Measurements from ENCODE around the gene TRIM46. TPM values are rescaled to one million over a fixed set of nuclear protein-coding genes. Genes with fewer than 3 reads are reported as not detected.

TRIM46 gene
- total RNA-seq, 3 donors from 2014 or later = 0.26 to 0.76 (median 0.39) TPM

DNA sequence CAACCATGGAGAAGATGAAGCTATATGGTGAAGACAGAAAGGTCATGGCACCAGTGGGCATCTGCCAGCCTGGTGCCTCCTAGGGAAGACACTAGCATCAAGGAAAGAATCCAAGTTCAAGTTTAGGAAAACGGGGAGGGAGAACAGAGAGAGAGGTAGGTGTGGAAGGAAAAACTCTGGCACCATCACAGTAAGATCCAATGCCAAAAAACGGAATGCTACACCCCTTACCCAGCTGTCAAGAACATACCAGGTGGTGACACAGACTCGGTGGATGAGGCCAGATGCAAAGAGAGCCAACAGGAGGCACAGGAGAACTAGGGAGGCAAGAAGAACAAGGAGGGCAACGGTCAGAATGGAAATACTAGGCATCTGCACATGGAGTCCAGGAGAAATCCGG is 4.1 kb upstream of the TRIM46 start:
- no peak for ATAC-seq
- Histone ChIP-seq H3K9me3 (no peaks in the 10 kb centered on the region), H3K4me1 (ENCODE audit: low read depth) (peaks cover 26% of the 10 kb centered on the region), H3K36me3 (ENCODE audit: low read depth) (no peaks in the 10 kb centered on the region), H3K4me3 (no peak overlapping the region)
- intact Hi-C loops (cut with DNase I, micrococcal nuclease) = loop anchor here (2.0 to 10.0 kb wide), 3 partner anchors 55 to 77 kb away; no protein-coding TSS in a partner anchor
- no peak for DNase-seq
- TF ChIP-seq, protein P1, sequence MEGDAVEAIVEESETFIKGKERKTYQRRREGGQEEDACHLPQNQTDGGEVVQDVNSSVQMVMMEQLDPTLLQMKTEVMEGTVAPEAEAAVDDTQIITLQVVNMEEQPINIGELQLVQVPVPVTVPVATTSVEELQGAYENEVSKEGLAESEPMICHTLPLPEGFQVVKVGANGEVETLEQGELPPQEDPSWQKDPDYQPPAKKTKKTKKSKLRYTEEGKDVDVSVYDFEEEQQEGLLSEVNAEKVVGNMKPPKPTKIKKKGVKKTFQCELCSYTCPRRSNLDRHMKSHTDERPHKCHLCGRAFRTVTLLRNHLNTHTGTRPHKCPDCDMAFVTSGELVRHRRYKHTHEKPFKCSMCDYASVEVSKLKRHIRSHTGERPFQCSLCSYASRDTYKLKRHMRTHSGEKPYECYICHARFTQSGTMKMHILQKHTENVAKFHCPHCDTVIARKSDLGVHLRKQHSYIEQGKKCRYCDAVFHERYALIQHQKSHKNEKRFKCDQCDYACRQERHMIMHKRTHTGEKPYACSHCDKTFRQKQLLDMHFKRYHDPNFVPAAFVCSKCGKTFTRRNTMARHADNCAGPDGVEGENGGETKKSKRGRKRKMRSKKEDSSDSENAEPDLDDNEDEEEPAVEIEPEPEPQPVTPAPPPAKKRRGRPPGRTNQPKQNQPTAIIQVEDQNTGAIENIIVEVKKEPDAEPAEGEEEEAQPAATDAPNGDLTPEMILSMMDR (IDR thresholded peaks at IDR 0.05) = no peak

DNA sequence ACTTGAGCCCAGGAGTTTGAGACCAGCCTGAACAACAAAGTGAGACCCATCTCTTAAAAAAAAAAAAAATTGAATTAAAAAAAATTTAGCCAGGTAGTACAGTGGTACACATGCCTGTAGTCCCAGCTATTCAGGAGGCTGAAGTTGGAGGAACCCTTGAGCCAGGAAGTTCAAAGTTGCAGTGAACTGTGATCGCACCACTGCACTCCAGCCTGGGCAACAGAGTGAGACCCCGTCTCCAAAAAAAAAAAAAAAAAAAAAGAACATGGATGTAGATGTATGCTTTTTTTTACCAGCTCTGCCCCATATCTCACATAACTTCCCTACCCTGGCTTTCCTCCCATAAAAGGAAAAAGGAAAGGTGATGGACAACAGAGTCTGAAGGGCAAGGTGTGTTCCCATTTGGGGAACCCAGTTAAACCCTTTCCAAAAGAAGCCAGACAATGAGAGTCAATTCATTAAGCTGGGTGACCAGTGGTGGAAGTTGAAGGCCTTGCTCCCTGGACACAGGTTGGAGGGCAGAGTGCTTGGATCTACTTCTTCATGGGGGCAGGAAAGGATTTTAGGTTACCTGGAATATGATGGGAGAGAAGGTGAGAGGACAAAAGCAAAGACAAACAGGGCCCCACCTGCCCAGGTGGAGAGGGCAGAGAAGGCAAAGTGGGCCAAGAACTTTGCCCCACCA is 3.4 kb upstream of the TRIM46 start:
- intact Hi-C loops (cut with DNase I, micrococcal nuclease) = loop anchor here in 1 of 2 donors (10.0 kb wide), 1 partner anchor 55 kb away; no protein-coding TSS in a partner anchor
- no peak overlapping the region for H3K4me3 ChIP-seq
- DNase-seq = no peak
- H3K4me1 ChIP-seq (ENCODE audit: low read depth) = peaks cover 26% of the 10 kb centered on the region
- no peaks in the 10 kb centered on the region for H3K9me3 ChIP-seq
- no peaks in the 10 kb centered on the region for H3K36me3 ChIP-seq (ENCODE audit: low read depth)
- TF ChIP-seq, protein P1 (IDR thresholded peaks at IDR 0.05) = no peak
- no peak for ATAC-seq

DNA sequence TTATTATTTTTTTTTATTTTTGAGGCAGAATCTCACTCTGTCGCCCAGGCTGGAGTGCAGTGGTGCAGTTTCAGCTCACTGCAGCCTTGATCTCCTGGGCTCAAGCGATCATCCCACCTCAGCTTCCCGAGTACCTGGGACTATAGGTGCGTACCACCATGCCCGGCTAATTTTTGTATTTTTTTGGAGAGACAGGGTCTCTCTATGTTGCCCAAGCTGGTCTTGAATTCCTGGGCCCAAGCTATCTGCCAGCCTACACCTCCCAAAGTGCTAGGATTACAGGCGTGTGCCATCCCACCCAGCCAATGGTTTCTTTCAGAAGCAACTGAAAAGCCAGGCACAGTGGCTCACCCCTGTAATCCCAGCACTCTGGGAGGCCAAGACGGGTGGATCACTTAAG is 2.8 kb upstream of the TRIM46 start:
- Histone ChIP-seq H3K9me3 (no peaks in the 10 kb centered on the region), H3K4me1 (ENCODE audit: low read depth) (peaks cover 26% of the 10 kb centered on the region), H3K36me3 (ENCODE audit: low read depth) (no peaks in the 10 kb centered on the region), H3K4me3 (no peak overlapping the region)
- intact Hi-C loops (cut with DNase I, micrococcal nuclease) = loop anchor here in 1 of 2 donors (10.0 kb wide), 1 partner anchor 54 kb away; no protein-coding TSS in a partner anchor
- DNase-seq = no peak
- TF ChIP-seq, protein P1 (IDR thresholded peaks at IDR 0.05) = no peak
- ATAC-seq = no peak

DNA sequence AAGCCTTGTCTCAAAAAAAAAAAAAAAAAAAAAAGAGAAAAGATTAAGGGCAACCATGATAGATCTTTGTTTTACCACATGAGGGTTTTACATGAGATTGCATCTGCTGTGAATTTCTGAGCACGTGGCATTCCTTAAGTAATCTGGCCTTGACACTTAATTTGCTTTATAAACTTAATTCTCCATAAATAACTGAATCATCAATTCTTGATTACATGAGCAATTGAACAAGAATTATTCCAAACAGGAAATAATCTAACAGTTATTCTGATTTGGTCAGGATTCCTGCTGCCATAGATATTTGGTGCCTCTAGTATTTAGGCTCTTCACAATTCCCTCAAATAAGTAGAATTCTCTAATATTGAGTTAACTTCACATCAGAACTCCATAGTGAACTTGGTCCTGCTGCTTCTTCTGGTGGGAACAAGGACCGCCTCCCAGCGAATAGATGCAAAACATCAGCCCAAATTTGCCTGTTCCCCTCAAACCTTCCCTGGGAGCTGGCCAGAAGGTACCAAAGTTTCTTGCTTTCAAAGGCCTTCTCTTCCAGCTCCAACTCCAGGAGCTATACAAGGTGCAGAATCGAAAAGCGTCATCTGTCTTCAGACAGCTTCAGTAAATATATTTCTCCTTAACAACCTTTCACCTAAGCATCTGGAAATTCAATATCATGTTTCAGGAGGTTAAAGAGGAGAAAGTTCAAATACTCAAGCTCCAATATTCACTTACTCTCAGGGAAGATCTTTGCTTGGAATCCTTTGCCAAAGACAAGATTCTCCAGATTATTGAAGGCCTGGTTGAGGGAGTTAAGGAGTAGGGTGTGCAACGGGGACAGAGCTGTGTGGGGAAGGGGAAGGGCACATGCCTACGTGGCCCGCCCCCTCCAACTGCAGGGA is 1.6 kb upstream of the TRIM46 start:
- ATAC-seq = peak; percentile 11
- TF ChIP-seq, protein P1 (IDR thresholded peaks at IDR 0.05) = no peak
- Histone ChIP-seq H3K36me3 (ENCODE audit: low read depth) (no peaks in the 10 kb centered on the region), H3K4me1 (ENCODE audit: low read depth) (peaks cover 33% of the 10 kb centered on the region), H3K4me3 (peak overlapping the region; percentile 61), H3K9me3 (no peaks in the 10 kb centered on the region)
- DNase-seq = no peak
- intact Hi-C loops (cut with DNase I, micrococcal nuclease) = loop anchor here in 1 of 2 donors (10.0 kb wide), 1 partner anchor 53 kb away; no protein-coding TSS in a partner anchor

DNA sequence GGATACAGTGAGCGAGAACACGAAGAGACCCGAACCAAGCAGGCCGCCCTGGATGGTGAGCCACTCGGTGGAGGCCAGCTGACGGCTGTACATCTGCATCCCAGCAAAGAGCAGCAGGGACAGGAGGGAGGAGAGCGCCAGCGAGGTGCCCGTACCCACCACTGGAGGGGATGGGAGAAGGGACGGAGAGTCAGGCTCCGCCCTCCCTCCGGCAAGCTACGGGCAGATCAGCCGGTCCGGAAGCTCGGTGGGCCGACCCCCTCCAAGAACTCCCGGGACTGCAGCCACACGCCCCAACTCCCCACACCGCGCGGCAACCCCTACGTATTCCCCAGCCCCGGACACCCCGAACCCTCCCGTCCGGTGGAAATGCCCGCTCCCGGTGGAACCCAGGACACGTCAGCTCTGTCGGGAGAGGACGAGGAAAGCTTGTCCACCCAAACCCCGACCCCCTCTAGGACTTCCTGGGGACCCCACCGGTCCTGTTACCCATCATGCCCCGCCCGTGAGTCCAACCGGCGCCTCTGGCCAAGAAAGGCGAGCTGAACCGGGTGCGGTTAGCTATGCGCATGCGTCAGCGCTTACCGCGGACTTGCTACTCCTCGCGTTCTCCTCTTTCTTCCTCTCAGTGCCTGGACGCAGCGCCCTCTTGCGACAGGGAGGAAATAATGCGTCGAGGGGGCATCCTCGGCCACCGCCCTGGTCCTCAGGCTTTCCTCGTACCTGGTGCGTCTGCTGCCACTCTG is 744 bp upstream of the TRIM46 start, which contains the start of gene KRTCAP2:
Gene KRTCAP2 (minus strand): TSS at position 573 of the 746 bp plus-strand sequence. CDS start 80 bp downstream, at position 493.
- TF ChIP-seq, protein P1 (IDR thresholded peaks at IDR 0.05) = peak; percentile 92

More for the DNA sequence above, 744 bp upstream of the TRIM46 start, which contains the start of gene KRTCAP2:
- peak; percentile 92 to 98 (median 96) for DNase-seq
- ATAC-seq = peak; percentile 89
- peaks cover 25% of the 10 kb centered on the region for H3K4me1 ChIP-seq (ENCODE audit: low read depth)
- no peaks in the 10 kb centered on the region for H3K9me3 ChIP-seq
- intact Hi-C loops (cut with DNase I, micrococcal nuclease) = loop anchor here in 1 of 2 donors (10.0 kb wide), 1 partner anchor 52 kb away; no protein-coding TSS in a partner anchor
- no peaks in the 10 kb centered on the region for H3K36me3 ChIP-seq (ENCODE audit: low read depth)
- H3K4me3 ChIP-seq = peak within 1 kb of the TSS; percentile 61
